ENCODE measurements around the gene FKBP15. TPM values are rescaled to one million over a fixed set of nuclear protein-coding genes. Genes with fewer than 3 reads are reported as not detected.

Gene FKBP15
- total and polyA plus RNA-seq, 2 donors (not counting 3 experiments of a cell fraction or from before 2014, with no cell fraction given): 16.8 to 26.8 TPM

GRCh38 chr9:113184539-113184938 lies 36.5 kb downstream of the FKBP15 start:
- DNase-seq (ENCODE audit: low read depth, low spot score): no peak
- no peaks in the 10 kb centered on the region for H3K9me3 ChIP-seq (replicated peaks; ENCODE audit: control insufficient read depth, insufficient read depth, low read length)
- no peak overlapping the region for H2AFZ ChIP-seq (ENCODE audit: low read depth, low read length)
- no TSS peak for BruUV-seq (replicated peaks)
- no peak overlapping the region for H3K4me2 ChIP-seq (ENCODE audit: insufficient read depth, low read length)
- dilution Hi-C loops (cut with MboI; ENCODE audit: extremely low pct_ligation_motif_present, low sequenced_read_pairs) (no loop called here), intact Hi-C loops (cut with micrococcal nuclease) (no loop called here)
- no peak overlapping the region for H3K27ac ChIP-seq (ENCODE audit: insufficient read depth, low read depth, low read length)
- FAIRE-seq: no peak
- ChIA-PET POLR2A (no interaction called here), CTCF (no interaction called here)
- H3K9me1 ChIP-seq (replicated peaks; ENCODE audit: control insufficient read depth, extremely low read depth, insufficient read depth, low read length): no peaks in the 10 kb centered on the region
- TF ChIP-seq JUN (IDR thresholded peaks at IDR 0.05; ENCODE audit: borderline replicate concordance, insufficient read depth, insufficient read length, low read depth) (no peak), FOS (IDR thresholded peaks at IDR 0.05; ENCODE audit: borderline replicate concordance, insufficient read depth, low read length) (no peak), POLR2AphosphoS5 (IDR thresholded peaks at IDR 0.05; ENCODE audit: insufficient read depth, low read depth, low read length) (no peak), MYC (IDR thresholded peaks at IDR 0.05; ENCODE audit: low read depth, low read length) (no peak), EZH2 (IDR thresholded peaks at IDR 0.05; ENCODE audit: borderline replicate concordance, low read depth, low read length, severe bottlenecking) (no peak), POLR2A (IDR thresholded peaks at IDR 0.05; ENCODE audit: low read depth, low read length) (no peak), GATA2 (IDR thresholded peaks at IDR 0.05; ENCODE audit: insufficient read depth, insufficient read length, low read depth, low read length) (no peak), CTCF (IDR thresholded peaks at IDR 0.05; ENCODE audit: extremely low read depth in 1 of 2, insufficient read depth in 1 of 2, low read depth in 1 of 2, low read length in 2 of 2) (no peak), MAX (IDR thresholded peaks at IDR 0.05; ENCODE audit: insufficient read depth, insufficient read length) (no peak)
- H4K20me1 ChIP-seq (replicated peaks; ENCODE audit: control insufficient read depth, extremely low read depth, insufficient read depth, low read length): no peaks in the 10 kb centered on the region
- H3K36me3 ChIP-seq (ENCODE audit: control insufficient read depth in 2 of 2, extremely low read depth in 1 of 2, insufficient read depth in 2 of 2, low read length in 2 of 2): peaks cover 22 to 38% of the 10 kb centered on the region in 2 experiments
- H3K4me1 ChIP-seq (ENCODE audit: control insufficient read depth, extremely low read depth, insufficient read depth, low read length): peaks cover 18% of the 10 kb centered on the region
- H3K4me3 ChIP-seq (replicated peaks in 1 of 3; ENCODE audit: insufficient read depth in 1 of 3, low read depth in 1 of 3, low read length in 3 of 3): no peak overlapping the region
- H3K27me3 ChIP-seq (ENCODE audit: control insufficient read depth in 2 of 2, insufficient read depth in 2 of 2, low read length in 2 of 2): no peaks in the 10 kb centered on the region
- no peaks in the 10 kb centered on the region for H3K79me2 ChIP-seq (ENCODE audit: control insufficient read depth, insufficient read depth, low read length)
- no peak overlapping the region for H3K9ac ChIP-seq (replicated peaks; ENCODE audit: extremely low read depth, insufficient read depth, low read length)

Data from endothelial cell of umbilical vein (primary cell).